B cell (primary cell): ENCODE data around the gene HOXA11. TPM values are rescaled to one million over a fixed set of nuclear protein-coding genes. Genes with fewer than 3 reads are reported as not detected.

Experiments used
- ATAC-seq: fragments of 200-7000 bp; cut with Tn5 transposase; one replicate; pipeline ENCODE4 v1.10.0; 2021; ENCODE audit warnings: low read depth, mild to moderate bottlenecking, moderate number of reproducible peaks, moderate library complexity
- CTCF ChIA-PET: fragments of 350-600 bp; sonication (Branson Sonifier 250); formaldehyde crosslinking; loops from one replicate; lab custom pipeline; 2021; ENCODE audit warnings: antibody characterized with exemption, inconsistent platforms; lab: Charles Lee
- POLR2A ChIA-PET: fragments of 350-600 bp; sonication (Branson Sonifier 250); formaldehyde crosslinking; loops from one replicate; lab custom pipeline; 2021; ENCODE audit warnings: antibody characterized with exemption; lab: Charles Lee
- DNase-seq: peaks from one replicate; pipeline ENCODE4 v3.0.0; 2013
- H2AFZ ChIP-seq: 2 replicates; pipeline ENCODE4 v1.6.1; 2012; ENCODE audit warnings: mild to moderate bottlenecking, low read depth, low read length; ENCODE audit not compliant: insufficient read depth, poor library complexity, severe bottlenecking
- H3K27ac ChIP-seq, 2 donors: 1 replicate in 1 of 2; 2 replicates in 1 of 2; pipeline ENCODE4 v1.5.1; 2012 to 2013; ENCODE audit warnings: low read length in 2 of 2, mild to moderate bottlenecking in 2 of 2, moderate library complexity in 1 of 2
- H3K27me3 ChIP-seq, 4 experiments: fragments of 200-600 bp in 1 of 4; sonication (generic) in 1 of 4; replicated peaks in 1 of 4; 1 replicate in 2 of 4; 2 replicates in 2 of 4; pipeline versions ENCODE4 v1.6.1 to v1.7.0; 2013 to 2016; ENCODE audit warnings: low read length in 3 of 4, mild to moderate bottlenecking in 2 of 4, mixed read lengths in 1 of 4, moderate library complexity in 1 of 4; ENCODE audit not compliant: insufficient read depth in 4 of 4, control insufficient read depth in 3 of 4; ENCODE audit errors: control extremely low read depth in 1 of 4
- H3K36me3 ChIP-seq, 2 experiments: replicated peaks in 1 of 2; 1 replicate in 1 of 2; 2 replicates in 1 of 2; pipeline versions ENCODE4 v1.6.1 to v1.7.1; 2013; ENCODE audit warnings: low read length in 1 of 2; ENCODE audit not compliant: insufficient read depth in 2 of 2, control insufficient read depth in 1 of 2; ENCODE audit errors: control extremely low read depth in 1 of 2, extremely low read depth in 1 of 2
- H3K4me1 ChIP-seq, 2 donors: fragments of 200-600 bp in 1 of 2; sonication (generic) in 1 of 2; 1 replicate in 1 of 2; 2 replicates in 1 of 2; pipeline versions ENCODE4 v1.5.1 to v1.6.1; 2013 to 2017; ENCODE audit warnings: low read length in 2 of 2; ENCODE audit not compliant: control insufficient read depth in 2 of 2, insufficient read depth in 2 of 2
- H3K4me2 ChIP-seq: replicated peaks from 2 replicates; pipeline ENCODE3; 2012; ENCODE audit warnings: mild to moderate bottlenecking, low read depth, low read length; ENCODE audit not compliant: poor library complexity, severe bottlenecking
- H3K4me3 ChIP-seq, 5 experiments: fragments of 200-600 bp in 1 of 5; sonication (generic) in 1 of 5; 1 replicate in 3 of 5; 2 replicates in 2 of 5; pipeline versions ENCODE4 v1.5.1 to v1.7.0; 2011 to 2016; ENCODE audit warnings: low read length in 4 of 5, mild to moderate bottlenecking in 4 of 5, low read depth in 2 of 5, control low read depth in 1 of 5, moderate library complexity in 1 of 5; ENCODE audit not compliant: insufficient read depth in 1 of 5; ENCODE audit errors: control extremely low read depth in 1 of 5, extremely low read depth in 1 of 5
- H3K79me2 ChIP-seq: fragments of 200-600 bp; sonication (generic); one replicate; pipeline ENCODE4 v1.6.0; 2016; ENCODE audit warnings: low read length; ENCODE audit not compliant: control insufficient read depth, insufficient read depth
- H3K9ac ChIP-seq: fragments of 200-600 bp; sonication (generic); 2 replicates; pipeline ENCODE4 v1.6.1; 2017; ENCODE audit warnings: mild to moderate bottlenecking, low read length, moderate library complexity
- H3K9me3 ChIP-seq, 3 donors: one replicate each; pipeline versions ENCODE4 v1.6.1 to v1.7.1; 2013; ENCODE audit warnings: low read length in 2 of 3; ENCODE audit not compliant: control insufficient read depth in 2 of 3, insufficient read depth in 1 of 3; ENCODE audit errors: control extremely low read depth in 1 of 3
- H4K20me1 ChIP-seq: 2 replicates; pipeline ENCODE4 v1.6.0; 2012; ENCODE audit warnings: mild to moderate bottlenecking, low read length; ENCODE audit not compliant: insufficient read depth, control insufficient read depth, poor library complexity, severe bottlenecking
- H3K27ac Mint-ChIP-seq: one replicate; pipeline ENCODE4 v1.8.0; 2021; ENCODE audit warnings: mixed read lengths
- H3K27me3 Mint-ChIP-seq: one replicate; pipeline ENCODE4 v1.8.0; 2021; ENCODE audit warnings: mixed read lengths
- H3K4me1 Mint-ChIP-seq: one replicate; pipeline ENCODE4 v1.8.0; 2021; ENCODE audit warnings: mixed read lengths
- H3K4me3 Mint-ChIP-seq: one replicate; pipeline ENCODE4 v1.8.0; 2021; ENCODE audit warnings: mixed read lengths
- H3K9me3 Mint-ChIP-seq: one replicate; pipeline ENCODE4 v1.8.0; 2022; ENCODE audit warnings: mixed read lengths; ENCODE audit not compliant: insufficient read depth
- CTCF ChIP-seq: fragments of 200-600 bp; IDR thresholded peaks from one replicate; pipeline ENCODE4 v1.8.0; 2022; ENCODE audit warnings: antibody characterized with exemption, mild to moderate bottlenecking
- EZH2 ChIP-seq: IDR thresholded peaks from 2 replicates; pipeline ENCODE4 v1.6.1; 2012; ENCODE audit warnings: borderline replicate concordance, low read depth, mild to moderate bottlenecking, moderate library complexity, low read length; ENCODE audit not compliant: insufficient read depth, poor library complexity, severe bottlenecking
- WGBS: methylation state at CpG from one replicate; pipeline ENCODE4 v1.1.5; 2013; ENCODE audit warnings: missing lambda C conversion rate; ENCODE audit not compliant: insufficient coverage; 5-methylcytosine and 5-hydroxymethylcytosine counted together
- intact Hi-C: fragments of 100-400 bp; cut with micrococcal nuclease; formaldehyde crosslinking; loops from one replicate; pipeline ENCODE4 v1.10.0; 2022
- polyA plus RNA-seq: library from polyadenylated mRNA; depleted of rRNA; stranded (reverse); fragments of >200 nt; gene quantifications from 2 replicates; pipeline ENCODE4 v1.2.3, GENCODE V29; 2012
- total RNA-seq, 2 donors: library from RNA; stranded (reverse); fragments of 120-200 nt in 1 of 2; gene quantifications; 1 replicate in 1 of 2; 2 replicates in 1 of 2; pipeline versions ENCODE4 v1.2.3 to v1.2.4, GENCODE V29; 2013 to 2022

HOXA11 gene
- total and polyA plus RNA-seq, 2 donors (not counting 1 experiment from before 2014, with no cell fraction given): not detected

GRCh38 chr7:27163288-27164044 lies 21.6 kb downstream of the HOXA11 start:
- ChIA-PET POLR2A (no interaction called here), CTCF (interaction anchor here (0.8 to 4.0 kb wide), 12 partner anchors 14 to 1312 kb away, joined by 3 to 122 read pairs (median 4); partner anchors contain the start of genes HOXA3 and HOXA6)
- TF ChIP-seq CTCF: no peak
- TF ChIP-seq EZH2: no peak
- peaks cover 28% of the 10 kb centered on the region for H3K4me1 Mint-ChIP-seq
- Histone ChIP-seq H3K4me1 (peaks cover 47 to 60% of the 10 kb centered on the region in 2 donors), H3K9ac (no peak overlapping the region), H3K36me3 (no peaks in the 10 kb centered on the region), H4K20me1 (peaks cover 4% of the 10 kb centered on the region), H3K27ac (no peak overlapping the region), H3K9me3 (peaks cover 0 to 73% (median 18%) of the 10 kb centered on the region in 3 donors), H3K27me3 (peaks cover 0 to 89% (median 75%) of the 10 kb centered on the region in 4 experiments), H3K79me2 (no peaks in the 10 kb centered on the region), H3K4me2 (no peak overlapping the region), H3K4me3 (no peak overlapping the region), H2AFZ (no peak overlapping the region)
- intact Hi-C loops: loop anchor here (5.0 to 10.0 kb wide), 3 partner anchors 889 to 1086 kb away; no protein-coding TSS in a partner anchor
- peak overlapping the region; percentile 3 for H3K4me3 Mint-ChIP-seq
- no peaks in the 10 kb centered on the region for H3K9me3 Mint-ChIP-seq
- peak overlapping the region; percentile 82 for H3K27ac Mint-ChIP-seq
- DNase-seq: peak; percentile 46
- 14% methylated on average over 17 of the region's 24 CpGs for WGBS
- ATAC-seq: no peak
- peaks cover 66% of the 10 kb centered on the region for H3K27me3 Mint-ChIP-seq
